NCI-H2196 treated with DMSO at 0.1 percent for 48 hours (cell line): ENCODE measurements around the gene IL15RA.

ENCODE experiments used
- DNase-seq: peaks from one replicate; lab custom pipeline; 2025; ENCODE audit not compliant: unreplicated experiment; lab: John Stamatoyannopoulos, UW

The IL15RA gene

GRCh38 chr10:5977471-5978229, at the start of gene IL15RA:
Gene IL15RA (minus strand): TSS chr10:5977543. CDS start chr10:5977492, 51 bp downstream.
- peak; percentile 4 for DNase-seq

- no peak for DNase-seq
Observed at GRCh38 chr10:6025683-6026255, 48.4 kb upstream of the IL15RA start.

DNA sequence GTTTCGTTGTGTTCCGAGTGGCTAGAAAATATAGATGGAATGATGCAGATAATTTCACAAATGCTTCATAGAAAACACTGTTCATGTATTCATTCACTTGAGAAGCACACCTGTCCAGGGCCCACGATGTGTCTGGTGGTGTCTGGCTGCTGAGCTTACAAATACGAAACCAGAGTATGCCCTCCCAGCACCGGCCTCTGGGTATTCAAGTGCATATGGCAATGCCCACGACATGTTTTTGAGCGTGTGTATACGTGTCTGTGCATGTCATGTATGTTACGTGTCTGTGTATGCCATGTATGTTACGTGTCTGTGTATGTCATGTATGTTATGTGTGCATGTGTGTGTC, 47.0 kb upstream of the IL15RA start:
- no peak for DNase-seq

GRCh38 chr10:6023661-6024333, 46.5 kb upstream of the IL15RA start:
- no peak for DNase-seq

- DNase-seq, result no peak
Observed at GRCh38 chr10:6022660-6023059, 45.3 kb upstream of the IL15RA start.

DNA sequence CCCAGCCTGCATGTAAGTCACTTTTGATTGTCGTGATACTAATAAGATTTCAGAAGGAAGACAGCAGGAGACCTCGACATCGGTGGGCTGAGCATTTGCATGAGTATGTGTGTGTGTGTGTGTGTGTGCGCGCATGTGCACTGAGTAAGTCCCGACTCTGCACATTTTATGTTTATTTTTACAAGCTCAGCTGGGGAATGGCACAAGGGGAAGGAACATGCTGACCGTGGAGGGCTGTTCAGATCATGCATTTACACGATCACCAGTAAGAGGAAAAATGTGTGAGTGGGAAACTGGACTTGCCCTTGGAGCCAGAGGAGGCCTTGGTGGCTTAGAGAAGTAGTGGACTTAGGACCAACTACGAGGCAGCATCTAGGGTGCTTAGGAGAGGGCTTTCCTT, 43.5 kb upstream of the IL15RA start:
- no peak for DNase-seq

GRCh38 chr10:6019796-6020195, 42.5 kb upstream of the IL15RA start:
- DNase-seq, result no peak

GRCh38 chr10:6019010-6019782, 41.9 kb upstream of the IL15RA start:
- no peak for DNase-seq

DNA sequence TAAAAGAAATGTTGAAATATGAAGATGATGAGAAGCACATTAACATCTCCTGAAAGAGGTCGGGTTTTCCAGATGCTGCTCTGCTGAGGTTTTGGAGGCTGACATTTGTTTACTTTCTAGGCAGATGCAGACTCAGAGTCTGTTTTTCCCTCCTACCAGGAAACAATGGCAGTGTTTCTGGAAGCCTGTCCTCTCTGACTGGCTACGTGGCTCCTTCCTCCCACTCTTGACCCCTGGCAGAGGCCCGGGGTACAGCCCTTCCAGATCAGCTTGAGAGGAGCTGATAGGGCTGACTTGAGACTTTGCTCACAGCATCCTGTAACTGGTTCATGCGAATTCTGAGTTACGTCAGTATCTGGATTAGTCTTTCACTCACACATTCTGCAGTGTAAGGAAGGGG, 41.1 kb upstream of the IL15RA start:
- DNase-seq, result no peak

- DNase-seq, result no peak
Observed at GRCh38 chr10:6017781-6018354, 40.5 kb upstream of the IL15RA start.

DNA sequence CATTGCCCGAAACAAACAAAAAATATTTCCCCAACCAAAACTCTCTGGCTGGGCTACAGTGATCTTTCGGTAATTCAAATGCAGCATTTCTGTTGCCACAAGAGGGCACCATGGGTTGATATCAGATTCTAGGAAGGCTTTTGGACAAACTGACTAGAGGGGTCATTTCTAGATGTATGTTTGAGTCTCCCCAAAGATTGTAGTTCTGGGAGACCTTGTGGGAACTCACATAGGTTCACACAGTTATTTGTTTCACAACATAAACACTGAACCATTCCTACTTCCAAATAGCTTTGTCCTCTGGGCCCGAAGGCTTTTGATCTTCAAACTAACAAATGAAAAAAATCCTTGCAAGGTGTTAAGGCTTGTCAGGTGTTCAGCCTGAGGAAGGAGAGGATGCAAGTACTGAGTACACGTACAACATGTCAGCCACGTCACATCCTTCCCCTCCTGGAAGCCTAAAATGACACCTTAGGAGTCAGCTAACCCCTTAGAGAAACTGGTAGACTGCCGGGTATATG, 37.0 kb upstream of the IL15RA start:
- DNase-seq, result no peak

GRCh38 chr10:6013413-6014192, 36.3 kb upstream of the IL15RA start:
- DNase-seq, result no peak

DNA sequence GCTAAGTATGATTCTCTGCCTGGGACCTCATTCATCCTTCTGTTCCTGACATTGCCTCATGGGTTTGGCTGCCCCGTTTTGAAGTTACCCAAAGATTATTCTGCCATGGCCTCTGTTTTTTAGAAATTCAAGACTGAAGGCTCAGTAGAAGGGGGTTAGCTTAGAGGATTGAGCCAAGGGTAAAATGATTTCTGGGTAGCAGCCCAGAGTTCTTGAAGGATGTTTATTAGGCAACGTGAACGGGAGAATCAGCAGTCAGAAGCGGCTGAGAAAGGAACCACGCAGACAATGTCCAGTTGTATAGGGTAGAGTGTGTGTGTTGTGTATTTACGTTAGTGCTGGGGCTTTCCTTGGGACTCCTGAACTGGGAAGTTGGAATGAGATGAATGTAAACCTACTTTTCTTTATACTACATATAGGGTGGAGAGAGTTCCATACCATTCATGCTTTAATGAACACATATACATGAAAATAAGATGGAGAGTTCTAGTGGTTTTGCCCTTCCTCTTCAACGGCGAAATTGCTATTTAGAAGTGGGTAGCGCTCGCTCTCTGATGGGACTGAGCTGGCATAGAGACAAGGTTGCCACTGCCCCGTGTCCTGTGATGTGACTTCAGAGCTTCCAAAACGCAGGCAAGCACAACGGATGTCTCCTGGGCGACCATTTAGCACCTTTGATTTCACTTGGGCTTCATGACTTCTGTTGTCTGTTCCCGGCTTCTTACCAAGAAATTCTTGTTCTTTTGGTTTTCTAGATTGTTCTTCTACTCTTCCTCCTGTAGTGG, 35.0 kb upstream of the IL15RA start:
- no peak for DNase-seq

- DNase-seq, result no peak
Observed at GRCh38 chr10:6011558-6011957, 34.2 kb upstream of the IL15RA start.

- no peak for DNase-seq
Observed at GRCh38 chr10:6010569-6010968, 33.2 kb upstream of the IL15RA start.

DNA sequence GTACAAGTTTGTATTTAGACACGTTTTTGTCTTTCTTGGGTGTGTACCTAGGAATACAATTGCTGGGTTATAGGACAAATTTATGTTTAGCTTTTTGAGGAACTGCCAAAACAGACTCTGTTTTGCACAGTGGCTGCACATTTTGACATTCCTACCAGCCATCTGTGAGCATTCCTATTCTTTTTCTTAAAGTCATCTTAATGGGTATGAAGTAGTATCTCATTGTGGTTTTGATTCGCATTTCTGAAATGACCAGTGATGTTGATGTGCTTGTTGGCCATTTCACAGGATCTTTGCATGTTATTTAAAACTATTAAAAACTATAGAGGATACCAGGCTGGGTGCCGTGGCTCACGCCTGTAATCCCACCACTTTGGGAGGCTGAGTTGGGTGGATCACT, 32.6 kb upstream of the IL15RA start:
- no peak for DNase-seq

DNA sequence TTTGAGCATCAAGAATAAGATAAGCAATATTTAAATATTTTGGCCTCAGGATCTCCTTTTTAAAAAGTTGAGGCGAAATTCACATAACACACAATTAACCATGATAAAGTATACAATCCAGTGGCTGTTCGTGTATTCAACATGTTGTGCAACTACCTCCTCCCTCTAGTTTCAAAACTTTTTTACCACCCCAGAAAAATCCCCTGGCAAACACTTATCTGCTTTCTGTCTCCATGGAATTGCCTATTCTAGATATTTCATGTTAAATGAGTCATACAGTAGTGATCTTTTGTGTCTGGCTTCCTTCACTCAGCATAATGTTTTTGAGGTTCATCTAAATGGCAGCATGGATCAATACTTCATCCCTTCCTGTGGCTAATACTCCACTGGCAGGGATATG, 31.8 kb upstream of the IL15RA start:
- DNase-seq, result no peak

- no peak for DNase-seq
Observed at GRCh38 chr10:6008497-6009142, 31.3 kb upstream of the IL15RA start.

GRCh38 chr10:6006991-6007390, 29.6 kb upstream of the IL15RA start:
- DNase-seq, result no peak
